Fibroblast of mammary gland (primary cell): Measurements from ENCODE around the gene TENT4A.

ENCODE experiments used
- DNase-seq: peaks from one replicate; pipeline ENCODE4 v3.0.0-alpha.2; 2010; ENCODE audit warnings: low read depth
- H3K4me3 ChIP-seq: 2 replicates; pipeline ENCODE4 v1.5.1; 2011; ENCODE audit warnings: low read depth, mild to moderate bottlenecking, low read length, moderate library complexity; ENCODE audit not compliant: control insufficient read depth
- CTCF ChIP-seq: conservative IDR thresholded peaks from 2 replicates; pipeline ENCODE4 v1.5.1; 2011; ENCODE audit warnings: low read depth, low read length, inconsistent platforms; ENCODE audit not compliant: control insufficient read depth, insufficient read depth

TENT4A gene

GRCh38 chr5:6762697-6763096, 49.5 kb downstream of the TENT4A start:
- no peak for TF ChIP-seq CTCF
- no peak for DNase-seq

GRCh38 chr5:6763191-6763590, 50.0 kb downstream of the TENT4A start:
- DNase-seq: no peak
- no peak overlapping the region for H3K4me3 ChIP-seq
- TF ChIP-seq CTCF: no peak

More at GRCh38 chr5:6762697-6763096, 49.5 kb downstream of the TENT4A start:
- no peak overlapping the region for H3K4me3 ChIP-seq

- no peak overlapping the region for H3K4me3 ChIP-seq
- peak; percentile 80 for TF ChIP-seq CTCF
- peak; percentile 72 for DNase-seq
Observed at GRCh38 chr5:6765612-6766525, 52.6 kb downstream of the TENT4A start.

GRCh38 chr5:6766604-6767093, 53.4 kb downstream of the TENT4A start:
- no peak for TF ChIP-seq CTCF
- peak; percentile 16 for DNase-seq
- H3K4me3 ChIP-seq: no peak overlapping the region

GRCh38 chr5:6767481-6768063, 54.3 kb downstream of the TENT4A start:
- no peak overlapping the region for H3K4me3 ChIP-seq
- no peak for DNase-seq
- TF ChIP-seq CTCF: no peak

GRCh38 chr5:6768590-6769230, 55.5 kb downstream of the TENT4A start:
- TF ChIP-seq CTCF: no peak
- DNase-seq: no peak
- H3K4me3 ChIP-seq: no peak overlapping the region
